AG04449 (cell line): ENCODE results near the gene ZNF385C.
"Not testable (repeated sequence)": the region's sequence is repeated elsewhere in the genome, so short reads cannot be mapped to it uniquely, and the experiment has no call there.

Source experiments
- CTCF ChIA-PET: fragments of 350-600 bp; formaldehyde crosslinking; extraction: SDS; loops from one replicate; lab custom pipeline; 2021; ENCODE audit warnings: antibody characterized with exemption; lab: Yijun Ruan, JAX
- POLR2A ChIA-PET: fragments of 400-600, 350-600 bp; formaldehyde crosslinking; extraction: SDS; loops from one replicate; lab custom pipeline; 2020; ENCODE audit warnings: antibody characterized with exemption, inconsistent platforms; lab: Yijun Ruan, JAX
- DNase-seq: peaks from one replicate; pipeline ENCODE4 v3.0.0-alpha.2; 2010; ENCODE audit warnings: low read depth, low spot score
- H3K4me3 ChIP-seq: 2 replicates; pipeline ENCODE4 v1.5.1; 2011; ENCODE audit warnings: low read depth, mild to moderate bottlenecking, control low read depth, low read length
- TF ChIP-seq, protein P1 (sequence below): IDR thresholded peaks from one replicate; pipeline ENCODE4 v1.5.1; 2011; ENCODE audit warnings: mild to moderate bottlenecking, moderate library complexity, low read length, control low read depth, inconsistent platforms; ENCODE audit not compliant: insufficient read depth; ENCODE audit errors: missing control alignments

The ZNF385C gene

DNA sequence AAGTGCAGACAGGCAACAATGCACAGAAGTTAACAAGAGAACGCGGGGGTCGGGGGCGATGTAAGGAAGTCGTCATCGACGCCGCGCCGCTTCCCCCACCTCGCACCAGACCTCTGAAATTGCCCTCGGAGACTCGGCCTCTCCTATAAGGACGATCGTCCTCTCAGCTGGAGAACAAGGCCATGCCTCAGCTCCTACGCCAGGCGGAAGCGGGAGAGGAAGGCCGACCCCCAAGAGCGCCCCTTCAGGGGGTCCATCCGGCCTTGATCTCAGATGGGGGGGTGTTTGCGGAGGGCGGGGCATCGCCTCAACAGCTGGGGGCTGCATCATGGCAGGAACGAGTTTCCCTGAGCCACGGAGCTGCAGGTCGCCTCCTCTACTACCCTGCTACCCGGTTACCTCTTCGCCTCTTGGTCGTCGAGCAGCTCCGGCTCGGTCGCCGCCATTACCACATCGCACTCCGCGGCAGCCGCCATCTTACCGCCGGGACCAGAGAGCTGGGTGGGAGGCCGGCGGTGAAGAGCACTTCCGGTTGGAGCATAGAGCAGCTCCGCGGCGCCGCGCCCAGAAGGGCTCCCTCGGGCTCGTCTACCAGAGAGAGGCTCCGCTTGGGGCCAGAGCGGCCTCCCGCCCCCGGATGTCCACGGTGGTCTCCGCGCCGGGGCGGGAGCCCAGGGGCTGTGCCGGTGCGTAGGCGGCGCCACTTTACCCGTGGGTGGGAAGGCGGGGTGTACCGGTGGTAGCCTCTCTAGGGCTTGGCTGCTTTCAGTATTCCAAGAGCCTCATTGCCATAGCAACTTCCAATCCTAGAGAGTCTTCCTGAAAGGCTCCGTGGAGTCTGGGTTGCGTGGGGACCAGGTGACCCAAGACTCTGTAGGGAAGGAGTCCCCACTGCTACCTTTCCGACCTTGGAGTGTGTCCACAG is 81.1 kb downstream of the ZNF385C start, which contains the start of gene DNAJC7:
TSS of gene DNAJC7 (minus strand) at position 499 of the 925 bp plus-strand sequence. CDS start at position 476, 23 bp downstream.
- H3K4me3 ChIP-seq: peak within 1 kb of the TSS; percentile 99
- TF ChIP-seq, protein P1, sequence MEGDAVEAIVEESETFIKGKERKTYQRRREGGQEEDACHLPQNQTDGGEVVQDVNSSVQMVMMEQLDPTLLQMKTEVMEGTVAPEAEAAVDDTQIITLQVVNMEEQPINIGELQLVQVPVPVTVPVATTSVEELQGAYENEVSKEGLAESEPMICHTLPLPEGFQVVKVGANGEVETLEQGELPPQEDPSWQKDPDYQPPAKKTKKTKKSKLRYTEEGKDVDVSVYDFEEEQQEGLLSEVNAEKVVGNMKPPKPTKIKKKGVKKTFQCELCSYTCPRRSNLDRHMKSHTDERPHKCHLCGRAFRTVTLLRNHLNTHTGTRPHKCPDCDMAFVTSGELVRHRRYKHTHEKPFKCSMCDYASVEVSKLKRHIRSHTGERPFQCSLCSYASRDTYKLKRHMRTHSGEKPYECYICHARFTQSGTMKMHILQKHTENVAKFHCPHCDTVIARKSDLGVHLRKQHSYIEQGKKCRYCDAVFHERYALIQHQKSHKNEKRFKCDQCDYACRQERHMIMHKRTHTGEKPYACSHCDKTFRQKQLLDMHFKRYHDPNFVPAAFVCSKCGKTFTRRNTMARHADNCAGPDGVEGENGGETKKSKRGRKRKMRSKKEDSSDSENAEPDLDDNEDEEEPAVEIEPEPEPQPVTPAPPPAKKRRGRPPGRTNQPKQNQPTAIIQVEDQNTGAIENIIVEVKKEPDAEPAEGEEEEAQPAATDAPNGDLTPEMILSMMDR: no peak
- ChIA-PET CTCF (interaction anchor here (0.7 to 20.7 kb wide), 17 partner anchors 8 to 591 kb away, joined by 3 to 451 read pairs (median 3); partner anchors contain the start of genes CNP, DHX58, HSPB9 and KAT2A), POLR2A (interaction anchor here (0.7 to 3.0 kb wide), 8 partner anchors 9 to 206 kb away, joined by 3 to 15 read pairs (median 4); partner anchors contain the start of genes CNP and DHX58)
- no peak for DNase-seq

DNA sequence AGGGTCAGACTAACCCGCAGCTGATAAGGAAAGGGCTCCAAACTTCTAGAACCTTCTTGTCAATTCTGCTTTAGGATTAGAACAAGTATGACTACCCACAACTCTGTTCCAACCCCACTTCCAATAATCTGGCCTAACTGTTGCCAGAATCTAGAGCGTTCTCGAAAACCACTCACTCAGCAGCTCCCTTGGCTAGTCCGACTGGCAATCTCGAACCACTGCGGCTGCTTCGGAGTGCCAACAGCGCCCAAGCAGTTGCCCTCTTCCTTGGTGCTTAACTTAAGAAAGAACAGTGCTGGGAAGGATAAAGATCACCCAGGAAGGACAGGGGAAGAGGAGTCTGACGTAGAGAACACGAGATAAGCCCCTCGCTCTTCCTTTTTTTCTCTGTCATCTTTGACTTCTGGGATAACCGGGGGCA is 81.9 kb downstream of the ZNF385C start:
- TF ChIP-seq, protein P1: no peak
- POLR2A ChIA-PET: interaction anchor here (2.3 to 3.0 kb wide), 2 partner anchors 43 to 50 kb away, joined by 6 to 15 read pairs; partner anchors contain the start of gene CNP

DNA sequence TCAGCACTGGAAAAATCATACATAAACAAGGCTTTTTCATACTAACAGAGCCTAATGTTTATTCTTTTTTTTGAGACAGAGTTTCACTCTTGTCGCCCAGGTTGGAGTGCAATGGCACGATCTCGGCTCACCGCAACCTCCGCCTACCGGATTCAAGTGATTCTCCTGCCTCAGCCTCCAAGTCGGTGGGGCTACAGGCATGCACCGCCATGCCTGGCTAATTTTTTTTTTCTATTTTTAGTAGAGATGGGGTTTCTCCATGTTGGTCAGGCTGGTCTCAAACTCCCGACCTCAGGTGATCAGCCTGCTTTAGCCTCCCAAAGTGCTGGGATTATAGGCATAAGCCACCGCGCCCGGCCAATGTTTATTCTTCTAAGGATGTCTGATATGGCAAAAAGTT is 84.5 kb downstream of the ZNF385C start:
- CTCF ChIA-PET: interaction anchor here (2.3 to 20.7 kb wide), 3 partner anchors 10 to 97 kb away, joined by 10 to 451 read pairs (median 20); partner anchors contain the start of genes DHX58, HSPB9, KAT2A and ZNF385C
- DNase-seq, POLR2A ChIA-PET, H3K4me3 ChIP-seq: not testable (repeated sequence)

More for the DNA sequence above, 81.9 kb downstream of the ZNF385C start:
- peak overlapping the region; percentile 99 for H3K4me3 ChIP-seq
- CTCF ChIA-PET: interaction anchor here (0.9 to 20.7 kb wide), 9 partner anchors 11 to 94 kb away, joined by 3 to 451 read pairs (median 4); partner anchors contain the start of genes DHX58, HSPB9, KAT2A and ZNF385C
- no peak for DNase-seq

DNA sequence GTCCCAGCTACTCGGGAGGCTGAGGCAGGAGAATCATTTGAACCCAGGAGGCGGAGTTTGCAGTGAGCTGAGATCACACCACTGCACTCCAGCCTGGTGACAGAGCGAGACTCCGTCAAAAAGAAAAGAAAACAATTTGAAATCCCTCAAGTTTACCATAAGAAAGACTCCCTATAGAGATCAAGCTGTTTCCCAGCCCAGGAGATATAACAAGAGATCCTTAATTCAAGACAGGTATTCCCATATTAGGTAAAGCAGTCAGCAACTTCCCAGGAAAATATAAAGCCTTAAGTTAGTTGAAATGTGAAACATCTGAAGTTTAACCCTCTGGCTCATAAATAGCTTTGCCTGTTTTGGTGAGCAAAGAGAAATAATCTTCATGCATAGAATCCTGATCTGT is 85.9 kb downstream of the ZNF385C start:
- ChIA-PET CTCF (interaction anchor here (1.2 to 20.7 kb wide), 5 partner anchors 9 to 98 kb away, joined by 3 to 451 read pairs (median 10); partner anchors contain the start of genes DHX58, HSPB9, KAT2A and NKIRAS2), POLR2A (interaction anchor here (0.9 kb wide), 1 partner anchor 45 kb away, joined by 4 read pairs; no protein-coding TSS in a partner anchor)
- DNase-seq, H3K4me3 ChIP-seq: not testable (repeated sequence)

DNA sequence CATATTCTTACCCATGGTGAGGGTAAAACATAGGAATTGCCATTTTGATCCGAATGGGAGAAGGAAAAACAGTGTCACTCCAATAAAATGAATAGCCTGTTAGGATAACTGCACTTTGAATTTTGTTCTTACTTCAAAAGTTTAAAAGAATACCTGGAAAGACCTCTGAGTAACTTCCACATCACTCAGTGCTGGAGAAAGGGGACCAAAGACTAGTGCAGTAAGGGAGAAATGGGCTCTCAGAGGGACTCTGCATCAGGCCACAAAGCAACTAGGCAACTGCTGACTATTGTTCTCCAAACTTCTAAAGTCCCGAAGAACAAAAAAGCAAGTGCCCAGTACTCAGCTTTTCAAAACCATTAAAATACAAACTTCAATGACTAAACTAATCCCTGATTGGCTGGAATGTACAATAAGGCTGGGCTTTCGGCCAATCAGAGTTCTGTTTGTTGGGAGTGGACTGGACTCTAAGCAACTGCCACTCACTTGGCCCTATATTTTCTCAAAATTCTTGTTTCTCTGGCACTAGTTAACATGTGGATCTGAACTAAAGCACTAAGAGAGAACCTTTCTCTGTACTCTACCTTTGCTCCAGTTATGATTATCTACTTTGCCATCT is 87.3 kb downstream of the ZNF385C start:
- TF ChIP-seq, protein P1: no peak
- CTCF ChIA-PET: no interaction called here
- no peak for DNase-seq
- POLR2A ChIA-PET: no interaction called here
- no peak overlapping the region for H3K4me3 ChIP-seq

DNA sequence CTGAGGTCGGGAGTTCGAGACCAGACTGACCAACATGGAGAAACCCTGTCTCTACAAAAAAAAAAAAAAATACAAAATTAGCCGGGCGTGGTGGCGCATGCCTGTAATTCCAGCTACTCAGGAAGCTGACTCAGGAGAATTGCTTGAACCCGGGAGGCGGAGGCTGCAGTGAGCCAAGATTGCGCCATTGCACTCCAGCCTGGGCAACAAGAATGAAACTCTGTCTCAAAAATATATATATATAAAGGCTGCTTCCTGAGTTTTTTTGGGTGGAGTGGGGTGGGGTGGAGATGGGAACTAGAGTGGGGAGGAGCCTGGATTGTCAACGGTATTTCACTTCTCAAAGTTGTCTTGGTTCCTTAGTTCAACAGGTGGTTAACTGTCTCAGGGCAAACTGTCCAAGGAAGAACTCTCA is 88.0 kb downstream of the ZNF385C start:
- POLR2A ChIA-PET, H3K4me3 ChIP-seq, DNase-seq: not testable (repeated sequence)
- CTCF ChIA-PET: interaction anchor here (1.8 kb wide), 1 partner anchor 9 kb away, joined by 17 read pairs; the partner anchor contains the start of genes DNAJC7 and NKIRAS2

DNA sequence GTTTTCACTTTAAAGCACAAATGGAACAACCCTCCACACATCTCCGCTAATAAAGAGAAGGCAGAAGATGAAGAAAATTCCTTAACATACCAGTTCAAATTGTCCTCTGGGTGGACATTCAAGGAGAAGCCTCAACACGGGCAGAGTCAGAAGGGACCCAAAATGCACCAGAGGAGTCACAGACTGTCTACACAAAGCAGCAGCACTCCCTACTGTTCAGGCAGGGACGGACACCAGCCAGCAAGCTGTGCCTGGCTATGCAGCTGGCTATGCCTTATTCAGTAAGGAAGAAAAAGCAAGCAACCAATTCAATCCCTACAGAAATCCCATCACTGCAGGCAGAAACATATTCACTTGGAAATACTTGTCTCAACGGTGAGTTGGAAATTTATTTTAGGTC is 89.1 kb downstream of the ZNF385C start:
- ChIA-PET CTCF (interaction anchor here (1.0 to 1.8 kb wide), 2 partner anchors 10 to 44 kb away, joined by 4 to 17 read pairs; partner anchors contain the start of genes DNAJC7 and NKIRAS2), POLR2A (no interaction called here)
- TF ChIP-seq, protein P1: no peak
- no peak for DNase-seq
- no peak overlapping the region for H3K4me3 ChIP-seq
